NCI-H345 (cell line): Measurements from ENCODE around the gene RNF208.
A peak's percentile ranks its signal among the peaks of the same experiment; 100 is the strongest.

Experiments used
- DNase-seq: peaks from one replicate; lab custom pipeline; 2025; lab: John Stamatoyannopoulos, UW

Gene RNF208

DNA sequence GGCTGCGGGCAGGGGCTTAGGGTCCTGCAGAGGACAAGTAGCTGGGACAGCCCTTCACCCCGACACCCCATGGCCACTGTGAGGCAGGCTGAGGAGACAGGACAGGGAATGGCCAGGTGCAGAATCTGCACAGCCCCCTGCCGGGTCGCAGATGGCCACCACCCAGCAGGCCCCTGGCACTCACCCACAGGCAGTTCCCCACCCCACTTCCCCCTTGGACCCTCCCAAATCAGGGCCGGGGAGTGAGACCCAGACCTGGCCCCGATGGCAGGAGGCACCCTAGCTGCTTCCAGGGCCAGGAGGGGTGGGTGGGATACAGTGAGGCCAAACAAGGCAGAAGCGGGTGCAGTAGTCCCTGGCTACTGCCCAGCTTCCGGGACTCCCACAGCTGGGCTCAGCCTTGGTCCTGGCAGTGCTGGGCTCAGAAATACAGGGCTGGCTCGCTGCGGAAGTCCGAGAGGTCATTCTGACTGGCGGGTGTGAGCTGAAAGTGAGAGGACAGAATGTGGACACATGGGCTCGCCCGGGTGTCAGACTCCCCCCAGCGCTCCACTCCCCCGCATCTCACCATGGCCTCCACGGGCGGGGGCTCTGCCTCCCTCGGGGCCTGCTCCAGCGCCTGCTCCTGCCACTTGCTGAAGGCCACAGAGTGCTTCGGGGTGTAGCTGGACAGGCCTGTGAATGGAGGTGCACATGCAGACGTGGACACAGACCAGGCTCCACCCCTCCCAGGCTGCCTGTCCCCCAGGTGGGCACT, 30.2 kb downstream of the RNF208 start:
- DNase-seq = no peak

DNA sequence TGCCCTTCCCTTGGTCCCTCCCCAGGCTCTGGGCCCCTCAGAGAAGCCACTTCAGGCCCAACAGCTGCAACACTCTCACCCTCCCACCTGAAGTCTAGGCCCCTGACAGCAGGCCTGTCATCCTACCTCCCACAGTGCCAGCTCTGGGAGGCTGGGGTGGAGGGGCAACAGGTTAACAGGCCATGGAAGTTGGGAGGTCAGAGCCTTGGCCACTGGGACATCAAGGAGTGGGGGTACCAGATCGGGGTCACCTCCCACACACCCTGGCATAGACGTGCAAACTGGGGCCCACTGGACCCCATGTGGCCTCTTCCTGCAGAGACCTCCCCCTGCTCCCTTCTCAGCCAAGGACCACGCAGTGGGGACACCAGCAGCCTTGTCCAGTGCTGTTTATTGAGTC, 30.8 kb downstream of the RNF208 start:
- no peak for DNase-seq

DNA sequence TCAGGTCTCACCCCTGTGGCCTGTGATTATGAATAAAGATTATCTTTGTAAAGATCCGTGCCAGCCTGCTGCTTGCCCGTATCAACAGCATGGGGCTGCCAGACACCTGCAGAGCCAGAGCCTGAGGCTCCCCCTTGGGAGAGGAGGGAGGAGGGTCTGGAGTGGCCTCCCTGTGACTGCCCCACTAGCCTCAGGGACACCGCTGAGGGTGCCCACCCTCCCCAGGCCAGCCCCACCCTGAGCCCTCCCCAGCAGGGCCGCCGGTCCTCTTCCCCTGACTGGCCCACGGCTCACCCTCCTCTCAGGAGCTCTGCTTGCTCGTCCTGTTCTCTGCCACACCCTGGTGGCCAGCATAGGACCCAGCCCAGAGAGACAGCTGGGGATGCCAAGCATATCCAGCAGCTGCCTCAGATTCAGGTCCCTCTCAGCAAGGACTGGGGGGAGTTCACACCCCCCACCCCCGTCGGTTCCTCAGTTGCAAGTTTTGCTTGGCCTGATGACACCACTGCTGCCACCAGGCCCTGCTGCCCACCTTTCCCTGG, 31.7 kb downstream of the RNF208 start:
- no peak for DNase-seq

DNA sequence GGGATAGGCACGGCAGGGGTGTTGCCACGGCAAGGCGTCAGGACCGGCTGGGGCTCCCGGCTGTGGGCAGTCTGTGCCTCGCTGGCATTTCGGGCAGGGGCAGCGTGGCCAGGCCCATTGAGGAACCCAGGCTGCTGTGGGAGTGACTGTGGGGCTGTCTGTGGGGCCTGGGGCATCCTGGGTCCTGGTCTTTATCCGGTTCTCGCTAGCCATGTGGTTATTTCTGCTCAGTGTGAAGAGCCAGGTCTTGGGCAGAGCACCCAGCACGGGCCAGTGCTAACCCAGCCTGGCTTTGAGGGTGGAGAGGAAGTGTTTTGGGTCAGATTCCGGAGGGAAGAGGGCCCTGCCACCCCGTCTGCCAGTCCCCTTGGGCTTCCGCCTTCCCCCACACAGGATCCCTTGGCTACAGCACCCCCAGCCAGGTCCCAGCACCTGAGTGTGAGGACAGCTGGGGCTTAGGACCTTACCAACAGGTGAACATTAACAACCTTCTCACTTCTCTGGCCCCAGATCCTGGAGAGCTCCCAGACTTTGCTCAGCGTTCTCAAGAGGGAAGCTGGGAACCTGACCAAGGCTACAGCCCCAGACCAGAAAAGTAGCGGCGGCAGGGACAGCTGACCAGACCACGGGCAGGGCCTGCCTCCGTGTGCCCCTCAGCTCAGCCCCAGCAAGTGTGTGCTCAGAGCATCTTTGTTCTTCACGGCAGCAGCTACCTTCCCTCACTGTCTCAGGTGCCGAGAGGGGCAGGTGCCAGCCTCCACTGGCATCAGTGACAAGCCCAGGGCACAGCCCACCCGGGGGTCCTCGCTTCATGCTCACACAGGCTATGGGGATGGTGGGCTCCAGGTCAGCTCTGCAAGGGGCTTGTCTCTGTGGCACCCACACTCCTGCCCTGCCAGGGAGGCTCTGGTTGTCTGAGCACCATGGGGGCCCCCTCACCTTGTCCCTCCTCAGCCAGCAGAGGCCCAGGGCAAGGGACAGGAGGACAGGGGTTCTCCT, 32.4 kb downstream of the RNF208 start:
- no peak for DNase-seq

DNA sequence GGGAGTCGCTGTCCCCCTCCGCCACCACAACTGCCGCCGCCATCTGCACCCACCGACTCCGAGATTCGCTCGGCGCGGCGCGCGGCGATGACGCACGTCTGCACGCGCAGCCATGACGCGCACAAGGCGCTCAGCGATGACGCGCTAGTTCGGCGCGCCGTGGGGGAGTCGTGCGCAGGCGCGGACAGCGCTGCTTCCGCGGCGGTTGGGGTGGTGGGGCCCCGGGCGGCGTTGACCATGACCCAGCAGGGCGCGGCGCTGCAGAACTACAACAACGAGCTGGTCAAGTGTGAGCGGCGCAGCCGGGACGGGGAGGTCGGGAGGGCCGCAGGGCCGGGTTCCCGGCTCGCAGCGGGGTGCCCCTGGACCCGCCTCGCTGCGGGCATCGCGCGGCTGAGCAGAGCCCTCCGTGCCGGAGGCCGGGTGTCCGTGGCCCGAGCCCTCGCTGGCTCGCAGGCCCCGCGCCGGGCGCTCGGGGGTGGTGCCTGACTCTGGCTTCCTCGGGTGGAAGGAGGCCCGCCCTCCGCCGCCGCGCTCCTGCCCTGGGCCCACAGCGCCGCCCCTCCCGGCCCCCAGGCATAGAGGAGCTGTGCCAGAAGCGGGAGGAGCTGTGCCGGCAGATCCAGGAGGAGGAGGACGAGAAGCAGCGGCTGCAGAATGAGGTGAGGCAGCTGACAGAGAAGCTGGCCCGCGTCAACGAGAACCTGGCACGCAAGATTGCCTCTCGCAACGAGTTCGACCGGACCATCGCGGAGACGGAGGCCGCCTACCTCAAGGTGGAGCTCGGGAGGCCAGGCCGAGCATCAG, 33.3 kb downstream of the RNF208 start, which contains the start of the genes ANAPC2 and SSNA1:
Gene ANAPC2 (minus strand): TSS at position 71 of the 807 bp plus-strand sequence. CDS start 28 bp downstream, at position 43.
Gene SSNA1 (plus strand): TSS at position 187 of the 807 bp plus-strand sequence. CDS start 51 bp downstream, at position 238.
- DNase-seq = peak; percentile 94

DNA sequence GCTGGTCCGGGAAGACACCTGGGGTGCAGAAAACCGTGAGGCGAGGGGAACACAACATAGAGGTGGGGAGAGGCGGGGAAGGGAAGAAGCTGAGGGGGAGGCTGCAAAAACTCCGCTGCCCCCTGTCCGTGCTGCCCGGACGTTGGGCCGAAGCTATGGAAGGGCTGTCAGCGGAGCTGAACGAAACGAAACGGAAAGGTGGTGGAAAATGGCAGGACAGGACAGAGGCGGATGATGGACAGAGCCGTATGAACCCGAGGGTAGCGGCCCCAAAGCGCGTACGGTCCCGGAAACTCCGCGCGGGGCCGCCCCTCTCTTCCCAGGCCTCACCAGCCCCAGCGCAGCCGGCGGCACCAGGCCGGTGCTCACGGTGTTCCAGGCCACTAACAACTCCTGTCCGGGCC, 34.0 kb downstream of the RNF208 start:
- no peak for DNase-seq

DNA sequence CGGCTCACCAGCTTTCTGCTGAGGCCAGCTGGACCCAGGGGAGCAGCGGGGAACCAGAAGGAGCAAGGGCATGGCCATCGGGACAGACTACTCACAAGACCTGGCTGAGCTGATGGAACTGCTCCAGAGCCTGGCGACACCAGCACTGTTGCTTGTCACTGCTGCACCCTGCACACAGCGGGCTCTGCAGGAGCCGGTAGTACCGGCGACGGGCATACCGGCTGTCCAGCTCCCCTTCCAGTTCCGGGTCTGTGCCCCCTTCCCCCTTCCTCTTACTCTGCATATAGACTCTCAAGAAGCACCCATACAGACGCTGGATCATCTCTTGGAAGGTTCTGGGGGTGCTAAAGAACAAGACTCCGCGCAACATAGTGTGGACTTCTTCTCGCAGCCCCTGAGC, 34.7 kb downstream of the RNF208 start:
- DNase-seq = no peak

DNA sequence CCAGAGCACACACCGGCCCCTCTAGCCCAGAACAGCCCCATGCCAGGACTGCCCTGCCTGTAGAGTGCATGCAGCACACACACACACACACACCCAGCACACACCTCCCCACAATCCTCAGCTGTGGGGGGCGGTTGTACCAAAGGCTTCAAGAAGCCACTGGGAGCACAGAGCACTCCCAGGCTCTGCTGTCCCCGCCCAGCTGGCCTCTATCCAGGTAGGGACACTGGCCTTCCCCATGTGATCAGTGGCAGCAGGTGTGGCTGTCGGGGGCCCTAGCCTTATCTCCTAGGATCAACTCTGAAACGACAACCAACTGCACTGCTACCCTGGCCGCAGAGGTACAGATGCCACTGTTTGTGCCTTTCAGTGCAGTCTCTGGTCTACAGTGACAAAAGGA, 35.7 kb downstream of the RNF208 start:
- no peak for DNase-seq

DNA sequence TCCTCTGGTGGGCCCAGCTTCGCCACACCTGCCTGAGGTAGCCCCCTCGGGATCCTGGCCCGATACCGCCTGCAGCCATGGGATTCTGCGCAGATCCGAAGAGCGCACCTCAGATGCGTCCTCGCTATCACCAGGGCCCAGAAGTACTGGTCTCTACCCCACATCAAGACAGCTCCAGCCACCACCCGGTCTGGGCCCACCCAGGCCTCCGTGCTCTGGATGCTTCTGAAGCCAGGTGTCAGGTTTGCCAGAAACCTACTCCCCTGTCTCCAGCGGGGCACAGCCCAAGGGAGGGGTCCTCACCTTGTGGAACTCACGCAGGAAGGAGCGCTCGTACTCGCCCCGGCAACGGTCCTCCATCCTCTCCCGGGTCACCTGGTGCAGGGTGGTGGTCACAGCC, 36.1 kb downstream of the RNF208 start:
- DNase-seq = no peak

DNA sequence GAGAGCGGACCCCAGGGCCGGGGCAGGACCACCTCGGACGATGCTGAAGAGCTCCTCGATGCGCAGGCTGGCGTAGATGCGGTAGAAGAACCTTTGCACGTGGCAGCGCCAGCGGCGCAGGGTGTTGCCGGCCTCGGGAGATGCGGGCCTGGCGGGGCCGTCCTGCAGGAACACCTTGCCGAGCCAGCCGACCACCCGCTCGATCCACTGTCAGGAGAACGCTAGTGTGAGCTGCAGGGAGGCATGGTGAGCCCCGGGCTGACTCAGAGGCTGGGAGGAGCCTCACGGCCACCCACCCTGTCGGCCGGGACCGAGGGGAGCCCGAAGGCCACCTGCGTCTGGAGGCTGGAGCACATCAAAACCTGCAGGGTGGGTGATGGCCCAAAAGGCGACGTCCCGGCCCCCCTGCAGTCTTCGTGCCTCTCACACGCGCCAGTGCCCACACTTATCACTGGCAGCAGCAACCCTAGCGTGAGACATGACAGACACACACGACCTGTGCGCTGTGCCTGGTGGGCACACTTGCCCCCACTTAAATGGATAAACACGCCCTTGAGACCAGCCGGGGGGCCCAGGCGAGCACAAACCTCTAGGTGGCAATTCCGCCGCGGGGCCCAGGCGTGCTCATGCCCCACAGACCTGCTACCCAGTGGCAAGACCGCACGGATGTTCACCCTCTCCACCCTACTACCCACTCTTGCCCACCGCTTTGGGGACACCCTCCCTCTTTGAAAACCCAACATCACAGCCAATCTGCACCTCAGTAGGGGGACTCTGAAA, 37.0 kb downstream of the RNF208 start:
- DNase-seq = no peak

DNA sequence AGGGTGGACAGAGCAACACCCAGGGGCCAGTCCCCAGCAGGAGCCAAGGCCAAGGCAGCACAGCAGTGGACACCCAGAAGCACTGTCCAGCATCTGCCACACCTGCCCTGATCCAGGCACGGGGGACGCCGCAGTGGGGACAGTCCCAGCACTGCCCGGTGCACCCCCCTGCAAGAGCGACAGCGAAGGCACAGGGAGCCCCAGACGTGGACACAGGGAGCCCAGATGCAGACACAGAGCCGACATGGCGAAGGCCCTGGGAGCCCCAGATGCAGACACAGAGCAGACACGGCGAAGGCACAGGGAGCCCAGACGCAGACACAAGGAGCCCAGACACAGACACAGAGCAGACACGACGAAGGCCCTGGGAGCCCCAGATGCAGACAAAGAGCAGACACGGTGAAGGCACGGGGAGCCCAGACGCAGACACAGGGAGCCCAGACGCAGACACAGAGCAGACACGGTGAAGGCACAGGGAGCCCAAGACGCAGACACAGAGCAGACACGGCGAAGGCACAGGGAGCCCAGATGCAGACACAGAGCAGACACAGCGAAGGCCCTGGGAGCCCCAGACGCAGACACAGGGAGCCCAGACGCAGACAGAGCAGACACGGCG, 38.0 kb downstream of the RNF208 start:
- DNase-seq = no peak

DNA sequence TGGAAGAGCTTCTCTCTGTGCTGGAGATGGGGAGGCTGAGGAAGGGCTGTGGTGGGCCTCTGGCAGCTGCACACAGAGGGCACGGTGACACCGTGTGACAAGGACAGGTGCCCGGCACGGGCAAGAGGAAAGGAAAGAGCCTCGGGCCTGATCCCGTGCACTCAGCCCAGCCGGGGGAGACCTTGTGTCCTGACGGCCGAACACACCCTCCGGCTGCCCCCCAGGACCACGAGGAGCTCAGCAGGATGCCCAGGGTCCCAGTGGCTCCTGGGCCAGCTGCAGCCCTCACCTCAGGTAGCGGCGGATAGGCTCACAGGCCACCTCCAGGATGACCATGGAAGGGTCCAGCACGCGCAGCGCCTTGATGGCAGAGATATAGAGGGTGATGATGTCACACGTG, 39.2 kb downstream of the RNF208 start:
- DNase-seq = no peak

DNA sequence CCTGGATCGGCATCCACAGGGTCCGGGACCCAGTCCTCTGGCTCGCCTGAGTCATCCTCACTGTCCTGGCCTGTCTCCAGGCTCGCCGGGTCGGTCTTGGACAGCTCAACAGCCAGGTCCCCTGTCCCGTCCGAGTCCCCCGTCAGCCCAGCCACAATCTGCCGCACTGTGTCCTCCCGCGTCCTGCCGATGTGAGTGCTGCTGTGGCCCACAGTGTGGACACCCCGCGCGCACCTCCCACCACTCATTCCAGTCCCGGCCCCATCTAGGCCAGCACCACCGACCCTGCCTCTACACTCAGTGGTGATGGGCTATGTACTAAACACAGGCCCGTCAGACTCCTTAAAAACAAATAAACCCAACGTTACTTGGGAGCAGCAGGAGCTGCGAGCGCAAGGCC, 40.4 kb downstream of the RNF208 start:
- DNase-seq = no peak

DNA sequence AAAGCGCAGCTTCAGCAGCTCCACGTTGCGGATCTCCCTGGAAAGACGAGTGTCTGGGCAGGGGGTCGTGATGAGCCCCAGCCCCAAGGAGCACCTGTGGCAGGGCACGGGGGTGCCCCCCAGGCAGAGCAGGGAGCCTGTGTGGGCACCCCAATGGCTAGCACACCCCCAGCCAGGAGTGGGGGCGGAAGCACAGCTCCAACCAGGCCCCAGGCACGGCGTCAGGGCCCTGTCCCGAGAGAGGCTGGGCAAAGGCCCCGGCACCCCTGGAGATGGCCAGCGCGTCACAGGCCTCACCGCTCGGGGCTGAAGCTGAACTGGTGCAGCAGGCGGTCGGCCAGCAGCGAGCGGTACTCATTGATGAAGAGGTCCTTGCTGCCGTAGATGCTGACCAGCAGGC, 41.5 kb downstream of the RNF208 start:
- no peak for DNase-seq

DNA sequence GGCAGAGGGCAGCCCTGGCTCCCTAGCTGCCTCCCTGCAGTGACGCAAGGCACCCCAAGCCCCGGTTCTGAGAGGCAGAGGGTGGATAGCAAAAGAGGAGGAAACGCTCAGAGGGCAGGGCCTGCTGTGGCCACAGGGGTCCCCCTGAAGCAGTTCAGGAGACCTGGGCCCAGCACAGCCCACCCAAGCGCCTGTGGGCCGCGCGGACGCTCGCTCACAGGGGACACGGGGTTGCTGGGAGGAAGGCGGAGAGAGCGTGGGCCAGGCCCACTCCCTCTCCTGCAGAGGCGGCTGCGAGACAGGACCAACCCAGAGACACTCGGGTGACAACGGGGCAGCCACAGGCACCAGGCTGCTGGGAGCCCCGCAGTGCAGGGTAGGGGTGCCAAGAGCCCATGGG, 42.3 kb downstream of the RNF208 start:
- DNase-seq = no peak

DNA sequence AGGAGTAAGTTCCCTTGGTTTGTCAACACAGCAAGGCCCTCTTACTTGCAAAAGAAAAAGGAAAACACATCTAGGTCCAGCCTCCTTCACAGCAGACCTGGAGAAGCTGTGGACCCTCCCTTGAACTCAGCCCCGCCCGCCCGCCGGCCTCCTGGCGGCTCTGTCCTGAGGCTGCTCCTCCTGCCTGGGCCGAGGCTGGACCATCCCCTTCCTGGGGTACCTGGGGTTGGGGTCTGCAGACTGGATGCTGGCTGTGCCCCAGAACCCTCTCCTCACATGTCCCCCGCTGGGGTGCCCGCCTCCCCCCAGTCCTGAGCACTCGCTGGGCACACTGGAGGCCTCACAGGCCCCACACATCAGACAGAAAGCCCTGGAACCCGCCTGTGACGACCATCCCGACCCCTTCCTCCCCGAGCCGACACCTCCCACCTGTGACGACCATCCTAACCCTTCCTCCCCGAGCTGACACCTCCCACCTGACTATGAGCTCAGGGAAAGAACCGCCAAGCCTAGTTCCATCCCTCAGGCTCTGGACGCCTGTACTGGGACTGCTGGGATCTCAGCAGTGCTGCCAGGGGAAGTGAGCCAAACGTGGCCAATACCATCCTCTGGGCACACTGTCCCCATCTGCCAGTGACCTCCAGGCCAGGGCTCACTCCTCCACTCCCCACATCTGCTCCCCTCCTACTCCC, 43.0 kb downstream of the RNF208 start:
- no peak for DNase-seq

DNA sequence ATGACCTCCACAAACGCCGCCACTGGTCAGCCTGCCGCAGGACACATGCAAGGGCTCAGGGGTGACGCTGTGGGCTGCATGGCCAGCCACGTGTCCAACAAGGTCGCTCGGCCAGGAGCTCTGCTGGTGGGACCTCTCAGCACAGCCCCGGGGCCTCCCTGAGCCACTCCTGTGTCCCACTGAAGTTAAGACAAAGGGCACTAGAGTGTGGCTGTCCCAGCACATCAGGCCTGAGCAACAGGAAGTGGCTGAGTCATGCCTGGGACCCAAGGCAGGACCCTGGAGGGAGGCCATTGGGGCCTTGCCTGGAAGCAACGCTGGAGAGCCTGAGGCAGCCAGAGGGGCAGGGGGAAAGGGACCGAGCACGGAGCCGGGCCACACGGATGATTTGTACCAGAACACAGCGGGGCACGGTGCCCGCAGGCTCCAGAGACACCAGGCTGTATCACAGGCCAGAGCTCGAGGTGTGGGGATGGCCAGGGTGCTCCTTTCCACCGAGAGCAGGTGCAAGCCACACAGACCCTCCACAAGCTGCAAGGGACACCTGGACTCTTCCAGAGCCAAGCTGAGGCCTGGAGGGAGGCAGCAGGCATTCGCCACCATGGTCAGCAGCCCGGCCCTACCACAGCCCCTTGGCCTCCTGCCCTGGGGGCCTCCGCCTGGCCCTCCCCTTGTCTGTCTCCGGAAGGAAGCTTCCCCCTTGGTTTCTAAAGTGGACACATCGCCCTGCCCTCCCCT, 43.7 kb downstream of the RNF208 start:
- DNase-seq = no peak

DNA sequence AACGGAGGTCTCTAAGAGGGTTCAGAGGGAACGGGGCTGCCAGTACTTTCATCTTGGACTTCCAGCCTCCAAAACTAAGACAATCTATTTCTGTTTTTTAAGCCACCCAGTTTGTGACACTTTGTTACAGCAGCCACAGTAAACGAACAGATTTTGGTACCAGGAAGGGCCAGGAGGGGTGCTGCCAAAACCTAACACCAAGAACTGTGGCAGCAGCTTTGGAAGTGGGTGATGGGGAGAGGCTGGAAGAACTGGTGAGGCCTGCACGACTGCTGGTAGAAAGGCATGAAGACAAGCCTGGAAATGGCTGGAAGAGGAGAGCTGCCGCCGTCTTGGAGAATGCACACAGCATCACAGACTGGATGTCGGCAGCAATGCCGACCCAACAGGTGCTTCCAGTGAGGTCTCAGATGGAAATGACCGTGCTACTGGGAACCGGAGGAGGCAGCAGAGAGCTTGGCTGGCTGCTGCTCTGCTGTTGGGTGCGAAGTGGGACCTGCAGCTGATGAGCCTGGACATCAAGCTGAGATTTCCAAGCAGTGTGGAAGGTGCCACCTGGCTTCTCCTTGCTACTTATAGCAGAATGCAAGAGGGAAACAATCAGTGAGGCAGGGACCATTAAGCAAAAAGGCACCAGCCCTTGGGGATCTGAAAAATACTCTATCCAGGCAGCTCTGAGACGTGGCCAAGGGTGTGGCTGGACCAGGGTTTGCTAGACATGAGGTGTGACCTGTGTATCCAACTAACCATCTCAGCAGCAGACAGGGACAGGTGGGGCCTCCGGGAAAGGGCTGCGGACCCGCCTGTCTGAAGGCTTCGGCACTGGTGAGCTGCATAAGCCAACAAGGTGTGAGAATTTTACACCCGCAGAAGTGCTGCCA, 45.5 kb downstream of the RNF208 start:
- DNase-seq = no peak
